Measurements from ENCODE around the gene PKHD1.

Gene PKHD1

DNA sequence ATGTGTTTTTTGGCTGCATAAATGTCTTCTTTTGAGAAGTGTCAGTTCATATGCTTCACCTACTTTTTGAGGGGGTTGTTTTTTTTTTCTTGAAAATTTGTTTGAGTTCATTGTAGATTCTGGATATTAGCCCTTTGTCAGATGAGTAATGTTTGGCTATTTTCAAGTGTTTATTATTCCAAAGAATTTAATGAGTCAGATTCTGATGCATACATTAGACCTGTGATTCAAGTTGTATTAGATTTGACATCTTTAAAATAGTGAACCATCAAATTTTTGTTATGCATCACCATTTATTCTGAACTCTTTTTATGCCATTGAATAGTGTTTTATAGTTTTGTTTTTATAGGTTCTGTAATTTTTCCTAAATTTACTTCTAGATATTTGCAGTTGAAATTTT lies 319.3 kb downstream of the PKHD1 start:
- no peaks in the 10 kb centered on the region for H3K36me3 ChIP-seq (ENCODE audit: insufficient read depth, low read length)
- H3K4me2 ChIP-seq (ENCODE audit: low read length): no peak overlapping the region
- no peak overlapping the region for H2AFZ ChIP-seq (ENCODE audit: low read length)
- no peaks in the 10 kb centered on the region for H3F3A ChIP-seq (ENCODE audit: insufficient read depth, low read length)
- no peaks in the 10 kb centered on the region for H3K27me3 ChIP-seq (ENCODE audit: insufficient read depth, low read length)
- H4K20me1 ChIP-seq (ENCODE audit: insufficient read depth, low read length): no peaks in the 10 kb centered on the region
- TF ChIP-seq CTCF (IDR thresholded peaks at IDR 0.05; ENCODE audit: low read length): no peak
- TF ChIP-seq EZH2 (IDR thresholded peaks at IDR 0.05; ENCODE audit: borderline replicate concordance, low read length): no peak
- no peak overlapping the region for H3K4me3 ChIP-seq (ENCODE audit: low read depth, low read length, poor library complexity, severe bottlenecking)
- no peaks in the 10 kb centered on the region for H3K9me3 ChIP-seq (ENCODE audit: low read length)
- H3K79me2 ChIP-seq (ENCODE audit: insufficient read depth, low read length): no peaks in the 10 kb centered on the region
- no peaks in the 10 kb centered on the region for H3K4me1 ChIP-seq (ENCODE audit: insufficient read depth, low read length, severe bottlenecking)
- H3K9ac ChIP-seq (ENCODE audit: low read length): no peak overlapping the region
- H3K27ac ChIP-seq (ENCODE audit: low read depth, low read length, poor library complexity, severe bottlenecking): no peak overlapping the region
- H3K9me2 ChIP-seq (ENCODE audit: low read depth, low read length): no peaks in the 10 kb centered on the region; the same call in 1 of the 2 replicates

DNA sequence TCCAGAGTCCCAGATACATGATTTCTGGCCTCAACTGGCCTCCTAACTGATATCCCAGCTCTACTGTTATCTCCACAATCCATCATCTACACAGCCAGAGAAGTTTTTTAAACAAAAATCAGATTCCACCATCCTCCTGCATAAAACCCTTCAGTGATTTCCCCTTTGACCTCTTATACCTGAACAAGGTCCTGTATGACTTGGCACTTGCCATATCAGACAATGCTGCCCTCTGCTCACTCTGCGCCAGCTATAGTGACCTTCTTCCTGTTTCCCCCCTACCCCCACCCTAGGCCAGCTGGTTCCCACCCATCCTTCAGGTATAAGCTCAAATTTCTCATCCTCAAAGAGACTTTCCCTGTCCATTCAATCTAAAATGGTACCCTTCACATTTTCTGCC lies 322.2 kb downstream of the PKHD1 start:
- H3K4me3 ChIP-seq (ENCODE audit: low read depth, low read length, poor library complexity, severe bottlenecking): no peak overlapping the region
- H3K27ac ChIP-seq (ENCODE audit: low read depth, low read length, poor library complexity, severe bottlenecking): no peak overlapping the region
- no peak overlapping the region for H3K9ac ChIP-seq (ENCODE audit: low read length)
- H3F3A ChIP-seq (ENCODE audit: insufficient read depth, low read length): no peaks in the 10 kb centered on the region
- no peaks in the 10 kb centered on the region; the same call in 1 of the 2 replicates for H3K9me2 ChIP-seq (ENCODE audit: low read depth, low read length)
- no peaks in the 10 kb centered on the region for H3K4me1 ChIP-seq (ENCODE audit: insufficient read depth, low read length, severe bottlenecking)
- H3K36me3 ChIP-seq (ENCODE audit: insufficient read depth, low read length): no peaks in the 10 kb centered on the region
- no peaks in the 10 kb centered on the region for H3K79me2 ChIP-seq (ENCODE audit: insufficient read depth, low read length)
- H3K9me3 ChIP-seq (ENCODE audit: low read length): no peaks in the 10 kb centered on the region
- no peak overlapping the region for H2AFZ ChIP-seq (ENCODE audit: low read length)
- TF ChIP-seq EZH2 (IDR thresholded peaks at IDR 0.05; ENCODE audit: borderline replicate concordance, low read length) (no peak), CTCF (IDR thresholded peaks at IDR 0.05; ENCODE audit: low read length) (no peak)
- H4K20me1 ChIP-seq (ENCODE audit: insufficient read depth, low read length): no peaks in the 10 kb centered on the region
- no peak overlapping the region for H3K4me2 ChIP-seq (ENCODE audit: low read length)
- H3K27me3 ChIP-seq (ENCODE audit: insufficient read depth, low read length): no peaks in the 10 kb centered on the region

DNA sequence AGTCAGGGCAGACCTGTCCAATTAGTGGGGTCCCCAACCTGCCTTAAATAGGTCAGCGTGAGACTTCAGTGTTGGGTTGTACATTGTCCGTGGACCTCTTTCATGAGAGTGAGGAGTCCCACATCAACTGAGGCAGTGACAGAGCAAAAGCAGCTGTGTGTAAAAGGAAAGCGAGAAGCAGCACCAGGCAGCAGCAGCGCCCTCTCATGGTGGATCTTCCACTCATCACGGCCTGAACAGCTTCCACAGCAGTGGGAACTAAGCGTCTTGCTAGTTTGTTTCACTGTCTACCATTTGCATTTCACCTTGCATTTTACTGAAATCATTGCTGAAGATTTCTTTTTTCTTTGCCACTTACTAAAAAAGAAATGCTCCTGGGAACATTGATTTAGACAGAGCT lies 333.8 kb downstream of the PKHD1 start:
- Histone ChIP-seq H3K27me3 (ENCODE audit: insufficient read depth, low read length) (no peaks in the 10 kb centered on the region), H3K4me1 (ENCODE audit: insufficient read depth, low read length, severe bottlenecking) (no peaks in the 10 kb centered on the region), H3K4me2 (ENCODE audit: low read length) (no peak overlapping the region), H3K4me3 (ENCODE audit: low read depth, low read length, poor library complexity, severe bottlenecking) (no peak overlapping the region), H3K79me2 (ENCODE audit: insufficient read depth, low read length) (no peaks in the 10 kb centered on the region), H3F3A (ENCODE audit: insufficient read depth, low read length) (no peaks in the 10 kb centered on the region), H3K9ac (ENCODE audit: low read length) (no peak overlapping the region), H4K20me1 (ENCODE audit: insufficient read depth, low read length) (no peaks in the 10 kb centered on the region), H3K9me3 (ENCODE audit: low read length) (no peaks in the 10 kb centered on the region), H3K36me3 (ENCODE audit: insufficient read depth, low read length) (no peaks in the 10 kb centered on the region), H3K27ac (ENCODE audit: low read depth, low read length, poor library complexity, severe bottlenecking) (no peak overlapping the region), H2AFZ (ENCODE audit: low read length) (no peak overlapping the region), H3K9me2 (ENCODE audit: low read depth, low read length) (no peaks in the 10 kb centered on the region)
- TF ChIP-seq EZH2 (IDR thresholded peaks at IDR 0.05; ENCODE audit: borderline replicate concordance, low read length) (no peak), CTCF (IDR thresholded peaks at IDR 0.05; ENCODE audit: low read length) (peak; percentile 75)

All from OCI-LY1 (cell line).